B cell (primary cell): ENCODE data around the gene KDM6B. TPM values are rescaled to one million over a fixed set of nuclear protein-coding genes. Genes with fewer than 3 reads are reported as not detected.

Experiments
- ATAC-seq: fragments of 200-7000 bp; cut with Tn5 transposase; one replicate; pipeline ENCODE4 v1.10.0; 2021; ENCODE audit warnings: low read depth, mild to moderate bottlenecking, moderate number of reproducible peaks, moderate library complexity
- CTCF ChIA-PET: fragments of 350-600 bp; sonication (Branson Sonifier 250); formaldehyde crosslinking; loops from one replicate; lab custom pipeline; 2021; ENCODE audit warnings: antibody characterized with exemption, inconsistent platforms; lab: Charles Lee
- POLR2A ChIA-PET: fragments of 350-600 bp; sonication (Branson Sonifier 250); formaldehyde crosslinking; loops from one replicate; lab custom pipeline; 2021; ENCODE audit warnings: antibody characterized with exemption; lab: Charles Lee
- DNase-seq: peaks from one replicate; pipeline ENCODE4 v3.0.0; 2013
- H2AFZ ChIP-seq: 2 replicates; pipeline ENCODE4 v1.6.1; 2012; ENCODE audit warnings: mild to moderate bottlenecking, low read depth, low read length; ENCODE audit not compliant: insufficient read depth, poor library complexity, severe bottlenecking
- H3K27ac ChIP-seq, 2 donors: 1 replicate in 1 of 2; 2 replicates in 1 of 2; pipeline ENCODE4 v1.5.1; 2012 to 2013; ENCODE audit warnings: low read length in 2 of 2, mild to moderate bottlenecking in 2 of 2, moderate library complexity in 1 of 2
- H3K27me3 ChIP-seq, 4 experiments: fragments of 200-600 bp in 1 of 4; sonication (generic) in 1 of 4; replicated peaks in 1 of 4; 1 replicate in 2 of 4; 2 replicates in 2 of 4; pipeline versions ENCODE4 v1.6.1 to v1.7.0; 2013 to 2016; ENCODE audit warnings: low read length in 3 of 4, mild to moderate bottlenecking in 2 of 4, mixed read lengths in 1 of 4, moderate library complexity in 1 of 4; ENCODE audit not compliant: insufficient read depth in 4 of 4, control insufficient read depth in 3 of 4; ENCODE audit errors: control extremely low read depth in 1 of 4
- H3K36me3 ChIP-seq, 2 experiments: replicated peaks in 1 of 2; 1 replicate in 1 of 2; 2 replicates in 1 of 2; pipeline versions ENCODE4 v1.6.1 to v1.7.1; 2013; ENCODE audit warnings: low read length in 1 of 2; ENCODE audit not compliant: insufficient read depth in 2 of 2, control insufficient read depth in 1 of 2; ENCODE audit errors: control extremely low read depth in 1 of 2, extremely low read depth in 1 of 2
- H3K4me1 ChIP-seq, 2 donors: fragments of 200-600 bp in 1 of 2; sonication (generic) in 1 of 2; 1 replicate in 1 of 2; 2 replicates in 1 of 2; pipeline versions ENCODE4 v1.5.1 to v1.6.1; 2013 to 2017; ENCODE audit warnings: low read length in 2 of 2; ENCODE audit not compliant: control insufficient read depth in 2 of 2, insufficient read depth in 2 of 2
- H3K4me2 ChIP-seq: replicated peaks from 2 replicates; pipeline ENCODE3; 2012; ENCODE audit warnings: mild to moderate bottlenecking, low read depth, low read length; ENCODE audit not compliant: poor library complexity, severe bottlenecking
- H3K4me3 ChIP-seq, 5 experiments: fragments of 200-600 bp in 1 of 5; sonication (generic) in 1 of 5; 1 replicate in 3 of 5; 2 replicates in 2 of 5; pipeline versions ENCODE4 v1.5.1 to v1.7.0; 2011 to 2016; ENCODE audit warnings: low read length in 4 of 5, mild to moderate bottlenecking in 4 of 5, low read depth in 2 of 5, control low read depth in 1 of 5, moderate library complexity in 1 of 5; ENCODE audit not compliant: insufficient read depth in 1 of 5; ENCODE audit errors: control extremely low read depth in 1 of 5, extremely low read depth in 1 of 5
- H3K79me2 ChIP-seq: fragments of 200-600 bp; sonication (generic); one replicate; pipeline ENCODE4 v1.6.0; 2016; ENCODE audit warnings: low read length; ENCODE audit not compliant: control insufficient read depth, insufficient read depth
- H3K9ac ChIP-seq: fragments of 200-600 bp; sonication (generic); 2 replicates; pipeline ENCODE4 v1.6.1; 2017; ENCODE audit warnings: mild to moderate bottlenecking, low read length, moderate library complexity
- H3K9me3 ChIP-seq, 3 donors: one replicate each; pipeline versions ENCODE4 v1.6.1 to v1.7.1; 2013; ENCODE audit warnings: low read length in 2 of 3; ENCODE audit not compliant: control insufficient read depth in 2 of 3, insufficient read depth in 1 of 3; ENCODE audit errors: control extremely low read depth in 1 of 3
- H4K20me1 ChIP-seq: 2 replicates; pipeline ENCODE4 v1.6.0; 2012; ENCODE audit warnings: mild to moderate bottlenecking, low read length; ENCODE audit not compliant: insufficient read depth, control insufficient read depth, poor library complexity, severe bottlenecking
- H3K27ac Mint-ChIP-seq: one replicate; pipeline ENCODE4 v1.8.0; 2021; ENCODE audit warnings: mixed read lengths
- H3K27me3 Mint-ChIP-seq: one replicate; pipeline ENCODE4 v1.8.0; 2021; ENCODE audit warnings: mixed read lengths
- H3K4me1 Mint-ChIP-seq: one replicate; pipeline ENCODE4 v1.8.0; 2021; ENCODE audit warnings: mixed read lengths
- H3K4me3 Mint-ChIP-seq: one replicate; pipeline ENCODE4 v1.8.0; 2021; ENCODE audit warnings: mixed read lengths
- H3K9me3 Mint-ChIP-seq: one replicate; pipeline ENCODE4 v1.8.0; 2022; ENCODE audit warnings: mixed read lengths; ENCODE audit not compliant: insufficient read depth
- CTCF ChIP-seq: fragments of 200-600 bp; IDR thresholded peaks from one replicate; pipeline ENCODE4 v1.8.0; 2022; ENCODE audit warnings: antibody characterized with exemption, mild to moderate bottlenecking
- EZH2 ChIP-seq: IDR thresholded peaks from 2 replicates; pipeline ENCODE4 v1.6.1; 2012; ENCODE audit warnings: borderline replicate concordance, low read depth, mild to moderate bottlenecking, moderate library complexity, low read length; ENCODE audit not compliant: insufficient read depth, poor library complexity, severe bottlenecking
- WGBS: methylation state at CpG from one replicate; pipeline ENCODE4 v1.1.5; 2013; ENCODE audit warnings: missing lambda C conversion rate; ENCODE audit not compliant: insufficient coverage; 5-methylcytosine and 5-hydroxymethylcytosine counted together
- intact Hi-C: fragments of 100-400 bp; cut with micrococcal nuclease; formaldehyde crosslinking; loops from one replicate; pipeline ENCODE4 v1.10.0; 2022
- polyA plus RNA-seq: library from polyadenylated mRNA; depleted of rRNA; stranded (reverse); fragments of >200 nt; gene quantifications from 2 replicates; pipeline ENCODE4 v1.2.3, GENCODE V29; 2012
- total RNA-seq, 2 donors: library from RNA; stranded (reverse); fragments of 120-200 nt in 1 of 2; gene quantifications; 1 replicate in 1 of 2; 2 replicates in 1 of 2; pipeline versions ENCODE4 v1.2.3 to v1.2.4, GENCODE V29; 2013 to 2022

KDM6B gene
- total and polyA plus RNA-seq, 2 donors (not counting 1 experiment from before 2014, with no cell fraction given) = 18.6 to 110 TPM

DNA sequence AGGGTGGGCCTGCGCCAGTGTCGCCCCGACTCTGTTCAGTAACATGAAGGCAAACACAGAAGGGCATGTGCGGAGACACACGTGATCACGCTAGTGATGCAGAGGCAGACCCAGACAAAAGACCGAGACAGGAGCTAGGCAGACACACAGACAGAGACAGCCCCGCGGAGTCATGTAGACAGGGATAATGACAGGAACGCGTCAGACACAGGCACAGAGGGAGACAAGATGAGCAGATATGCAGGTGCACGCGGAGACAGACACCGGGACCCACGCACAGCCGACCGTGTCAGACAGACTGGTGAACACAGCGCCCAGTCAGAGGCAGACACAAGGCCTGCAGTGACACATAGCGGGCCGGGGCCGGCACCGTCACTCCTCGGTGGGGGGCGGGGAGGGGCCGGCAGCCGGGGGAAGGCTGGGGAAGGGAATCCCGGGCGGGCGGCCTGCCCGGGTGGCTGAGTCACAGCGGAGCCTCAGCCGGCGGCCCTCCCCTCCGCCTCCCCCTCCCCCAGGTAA lies 7.4 kb downstream of the KDM6B start:
- H3K36me3 ChIP-seq = peaks cover 0 to 6% of the 10 kb centered on the region in 2 experiments
- H3K27ac ChIP-seq = peak overlapping the region; percentile 100
- H3K4me3 ChIP-seq = peak overlapping the region; percentile 8 to 95 (median 84)
- peak overlapping the region; percentile 100 for H3K9ac ChIP-seq
- ATAC-seq = peak; percentile 29
- H3K9me3 ChIP-seq = peaks cover 0 to 4% (median 0%) of the 10 kb centered on the region in 3 donors
- peaks cover 45 to 78% of the 10 kb centered on the region in 2 donors for H3K4me1 ChIP-seq
- Mint-ChIP-seq H3K27me3 (no peaks in the 10 kb centered on the region), H3K4me3 (peak overlapping the region; percentile 100), H3K4me1 (peaks cover 62% of the 10 kb centered on the region), H3K9me3 (no peaks in the 10 kb centered on the region), H3K27ac (peak overlapping the region; percentile 100)
- H3K4me2 ChIP-seq = peak overlapping the region; percentile 100
- ChIA-PET POLR2A (interaction anchor here (1.1 to 2.7 kb wide), 3 partner anchors 8 to 16 kb away, joined by 3 to 14 read pairs (median 4); partner anchors contain the start of genes CYB5D1, KDM6B and NAA38), CTCF (interaction anchor here (0.7 to 3.7 kb wide), 8 partner anchors 9 to 218 kb away, joined by 3 to 26 read pairs (median 6); partner anchors contain the start of genes CYB5D1 and NAA38)
- 17% methylated on average over 22 of the region's 34 CpGs for WGBS
- peaks cover 50% of the 10 kb centered on the region for H4K20me1 ChIP-seq
- H2AFZ ChIP-seq = no peak overlapping the region
- TF ChIP-seq EZH2 (no peak), CTCF (no peak)
- intact Hi-C loops = loop anchor here (1.0 to 10.0 kb wide), 3 partner anchors 10 to 227 kb away; partner anchors contain the start of genes FXR2, TP53 and WRAP53
- H3K27me3 ChIP-seq = no peaks in the 10 kb centered on the region
- DNase-seq = peak; percentile 95
- H3K79me2 ChIP-seq = peaks cover 29% of the 10 kb centered on the region

- Histone ChIP-seq H4K20me1 (peaks cover 49% of the 10 kb centered on the region), H3K4me1 (peaks cover 40 to 73% of the 10 kb centered on the region in 2 donors), H3K27me3 (no peaks in the 10 kb centered on the region), H3K36me3 (peaks cover 0 to 11% of the 10 kb centered on the region in 2 experiments), H2AFZ (no peak overlapping the region), H3K4me3 (peak overlapping the region; percentile 27 to 95 (median 84)), H3K9me3 (no peaks in the 10 kb centered on the region), H3K4me2 (peak overlapping the region; percentile 100), H3K79me2 (peaks cover 28% of the 10 kb centered on the region), H3K9ac (peak overlapping the region; percentile 100), H3K27ac (peak overlapping the region; percentile 100)
- POLR2A ChIA-PET = interaction anchor here (0.6 to 2.7 kb wide), 5 partner anchors 8 to 359 kb away, joined by 3 to 14 read pairs (median 4); partner anchors contain the start of genes CYB5D1, KDM6B and NAA38
- peaks cover 61% of the 10 kb centered on the region for H3K4me1 Mint-ChIP-seq
- no peaks in the 10 kb centered on the region for H3K27me3 Mint-ChIP-seq
- H3K9me3 Mint-ChIP-seq = no peaks in the 10 kb centered on the region
- under 1% methylated on average over 46 of the region's 46 CpGs for WGBS
- DNase-seq = peak; percentile 95
- H3K27ac Mint-ChIP-seq = peak overlapping the region; percentile 100
- intact Hi-C loops = loop anchor here (1.0 to 10.0 kb wide), 5 partner anchors 9 to 405 kb away; partner anchors contain the start of genes FXR2, TP53 and WRAP53
- ATAC-seq = peak; percentile 14
- CTCF ChIA-PET = interaction anchor here (0.9 to 3.7 kb wide), 10 partner anchors 9 to 218 kb away, joined by 3 to 26 read pairs (median 4); partner anchors contain the start of genes CYB5D1, NAA38 and RNF227
- H3K4me3 Mint-ChIP-seq = peak overlapping the region; percentile 100
- TF ChIP-seq CTCF (no peak), EZH2 (no peak)
Measured at GRCh38 chr17:7841915-7842379, 7.9 kb downstream of the KDM6B start.
